Erythroblast (primary cell): Measurements from ENCODE around the gene FGF14.
"Not testable (repeated sequence)": the region's sequence is repeated elsewhere in the genome, so short reads cannot be mapped to it uniquely, and the experiment has no call there.

Source experiments
- DNase-seq, 2 experiments: peaks; one replicate each; lab custom pipeline; 2025; lab: John Stamatoyannopoulos, UW
- GATA1 ChIP-seq: IDR thresholded peaks from 2 replicates; pipeline ENCODE4 v1.6.1; 2011; ENCODE audit warnings: low read depth, mild to moderate bottlenecking, control low read depth, low read length, moderate library complexity
- POLR2A ChIP-seq: IDR thresholded peaks from 2 replicates; pipeline ENCODE4 v1.6.1; 2011; ENCODE audit warnings: mild to moderate bottlenecking, low read length

Gene FGF14

DNA sequence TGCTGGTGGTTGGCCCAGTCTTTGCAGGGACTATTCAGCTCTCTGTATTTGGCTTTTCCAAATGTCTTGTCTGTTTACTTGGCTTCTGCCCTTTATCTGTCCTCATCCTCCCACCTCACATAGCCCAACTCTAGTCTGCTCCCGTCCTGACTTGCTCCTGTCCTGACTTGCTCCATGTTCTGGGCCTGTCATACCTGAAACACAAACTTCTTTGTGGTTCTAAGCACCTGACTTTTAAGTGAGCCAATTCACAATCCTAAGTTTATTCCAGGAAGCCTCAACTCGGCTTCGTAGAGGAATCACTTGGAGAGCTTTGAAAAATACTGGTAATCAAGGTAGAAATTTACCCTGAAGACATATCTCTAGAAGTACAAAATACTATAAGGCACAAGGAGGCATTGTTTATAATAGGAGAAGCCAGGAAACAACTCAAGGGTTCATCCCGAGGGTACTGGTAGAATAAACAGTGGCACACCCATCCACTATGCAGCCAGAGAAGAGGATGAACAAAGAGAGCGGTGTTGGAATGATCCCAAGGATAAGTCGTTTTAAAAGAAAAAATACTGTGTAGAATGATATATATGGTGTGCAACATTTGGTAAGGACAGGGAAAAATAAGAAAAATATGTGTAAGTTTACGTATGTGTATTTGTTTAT, 284.5 kb downstream of the FGF14 start:
- no peak for DNase-seq
- TF ChIP-seq GATA1 (no peak), POLR2A (no peak)

DNA sequence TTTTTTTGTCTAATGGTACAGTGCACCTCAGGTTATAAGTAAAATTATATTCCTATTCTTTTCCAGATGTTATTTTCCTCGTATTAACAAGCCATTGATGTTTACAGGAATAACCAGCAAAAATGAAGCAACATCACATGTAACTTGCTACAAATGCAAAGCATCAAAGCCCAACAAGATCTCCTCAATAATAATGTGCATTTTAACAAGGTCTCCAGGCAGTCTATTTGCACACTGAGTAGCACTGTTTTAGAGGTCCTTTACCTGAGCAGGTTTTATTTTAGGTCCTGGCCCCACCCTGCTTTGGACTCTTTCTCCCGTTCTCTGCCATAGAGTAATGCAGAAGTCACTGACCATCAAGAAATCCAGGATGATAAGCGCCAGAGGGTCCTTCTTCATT, 298.4 kb downstream of the FGF14 start:
- DNase-seq: no peak
- no peak for TF ChIP-seq GATA1
- TF ChIP-seq POLR2A: no peak

DNA sequence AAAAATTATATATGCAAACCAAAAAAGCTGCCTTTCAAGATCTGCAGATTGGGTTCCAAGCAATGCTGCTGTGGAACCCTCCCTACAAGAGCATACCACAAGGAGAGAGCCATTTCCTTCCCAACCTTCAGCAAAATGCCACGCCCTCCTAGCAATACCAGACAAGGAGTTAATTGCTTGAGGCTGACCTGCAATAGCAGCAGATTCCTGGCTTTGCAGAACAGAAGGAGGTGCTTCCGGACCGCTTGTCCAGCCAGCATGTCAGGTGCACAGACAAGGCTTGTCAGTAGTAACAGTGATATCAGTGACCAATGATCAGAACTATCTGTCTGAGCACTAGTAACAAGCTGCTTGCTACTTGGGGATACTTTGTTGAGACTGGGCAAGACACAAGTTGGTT, 301.6 kb downstream of the FGF14 start:
- no peak for DNase-seq
- TF ChIP-seq POLR2A (no peak), GATA1 (no peak)

DNA sequence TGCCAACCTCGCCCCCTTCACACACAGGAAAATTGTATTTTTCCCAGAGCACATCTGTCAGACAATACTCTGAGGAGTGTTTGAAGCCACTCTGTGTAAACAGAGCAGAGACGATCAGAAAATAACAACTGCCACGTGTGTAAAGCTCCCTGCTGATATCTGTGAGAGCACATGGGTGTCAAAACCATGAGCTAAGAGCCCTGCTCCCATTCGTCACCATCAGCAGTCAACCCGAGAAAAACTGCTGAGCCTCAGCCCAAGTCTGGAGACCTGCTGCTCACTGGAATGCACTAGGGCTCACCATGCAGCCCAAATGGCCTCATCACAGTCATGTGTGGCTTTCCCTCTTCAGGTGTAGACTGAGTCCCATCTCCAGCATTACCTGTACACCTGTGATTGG, 304.1 kb downstream of the FGF14 start:
- TF ChIP-seq GATA1 (no peak), POLR2A (no peak)
- no peak for DNase-seq

DNA sequence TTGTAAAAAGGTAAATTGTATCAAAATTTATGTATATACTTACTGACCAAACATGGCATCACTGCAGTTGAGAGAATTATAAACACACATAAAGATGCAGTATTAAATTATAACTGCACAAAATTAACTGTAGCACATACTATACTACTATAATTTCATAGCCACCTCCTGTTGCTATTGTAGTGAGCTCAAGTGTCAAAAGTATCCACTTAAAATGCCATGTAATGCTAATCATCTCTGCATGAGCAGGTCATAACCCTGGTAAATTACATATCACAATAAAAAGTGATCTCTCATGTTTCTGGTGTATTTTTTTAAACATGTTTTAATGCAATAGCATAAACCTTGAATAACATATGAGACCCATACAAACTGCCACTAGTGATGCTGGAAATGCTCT, 308.6 kb downstream of the FGF14 start:
- DNase-seq: not testable (repeated sequence)

DNA sequence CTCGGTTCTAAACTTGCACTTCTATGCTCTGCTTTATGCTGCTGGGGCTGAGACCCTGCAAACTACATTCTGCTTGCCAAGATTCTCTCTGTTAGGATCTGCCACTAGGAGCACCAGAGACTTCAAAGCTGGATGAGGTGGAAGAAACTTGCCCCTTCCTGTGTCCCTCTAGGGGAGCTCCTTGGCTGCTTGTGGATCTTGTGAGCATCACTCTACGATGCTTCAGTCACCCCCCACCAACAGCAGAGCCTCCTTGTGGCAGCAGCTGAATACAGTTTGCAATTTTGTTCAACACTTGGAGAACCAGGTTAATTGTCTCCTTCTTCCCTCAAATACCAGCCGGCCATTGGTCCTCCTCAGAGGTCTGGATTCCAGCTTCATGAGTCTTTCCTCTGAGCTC, 310.6 kb downstream of the FGF14 start:
- TF ChIP-seq POLR2A (no peak), GATA1 (no peak)
- DNase-seq: peak in 1 of 2 experiments; percentile 2

DNA sequence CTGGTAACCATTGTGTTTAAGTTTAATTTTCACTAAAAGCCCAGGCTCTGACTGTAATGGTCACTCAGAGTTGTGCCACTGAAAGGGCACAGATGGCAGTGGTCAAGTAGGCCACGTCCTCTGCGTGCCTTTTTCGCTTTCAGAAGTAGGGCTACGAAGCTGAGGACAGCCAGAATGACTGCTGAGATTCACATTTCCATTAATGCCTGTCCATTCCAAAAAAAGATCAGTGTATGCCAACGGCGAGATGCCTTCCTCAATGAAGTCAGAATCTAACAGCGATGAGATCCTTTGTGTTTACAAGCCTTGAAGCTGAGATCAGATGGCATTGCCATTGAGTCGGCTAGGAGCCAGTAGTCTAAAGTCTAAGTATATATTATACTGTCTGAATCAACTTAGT, 311.3 kb downstream of the FGF14 start:
- no peak for TF ChIP-seq POLR2A
- no peak for TF ChIP-seq GATA1
- no peak for DNase-seq

DNA sequence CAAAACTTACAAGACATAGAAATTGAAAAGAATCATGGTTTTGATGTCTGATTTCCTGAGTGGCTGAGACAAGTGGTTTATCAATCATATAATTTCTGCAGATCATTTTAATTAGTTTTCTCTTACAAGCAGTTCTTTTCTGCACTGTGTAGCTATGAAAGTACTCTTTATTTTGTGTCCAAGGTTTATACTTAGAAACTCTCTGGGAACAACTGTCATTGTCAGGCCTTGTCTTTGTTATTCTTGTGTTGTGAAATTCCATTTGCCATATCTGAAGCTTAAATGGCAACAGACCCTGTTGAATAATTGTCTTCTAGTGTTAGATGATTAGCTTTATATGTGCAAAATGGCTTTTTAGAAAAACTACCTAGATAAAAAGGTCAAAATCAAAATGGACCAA, 312.1 kb downstream of the FGF14 start:
- no peak for TF ChIP-seq POLR2A
- no peak for TF ChIP-seq GATA1
- DNase-seq: no peak

DNA sequence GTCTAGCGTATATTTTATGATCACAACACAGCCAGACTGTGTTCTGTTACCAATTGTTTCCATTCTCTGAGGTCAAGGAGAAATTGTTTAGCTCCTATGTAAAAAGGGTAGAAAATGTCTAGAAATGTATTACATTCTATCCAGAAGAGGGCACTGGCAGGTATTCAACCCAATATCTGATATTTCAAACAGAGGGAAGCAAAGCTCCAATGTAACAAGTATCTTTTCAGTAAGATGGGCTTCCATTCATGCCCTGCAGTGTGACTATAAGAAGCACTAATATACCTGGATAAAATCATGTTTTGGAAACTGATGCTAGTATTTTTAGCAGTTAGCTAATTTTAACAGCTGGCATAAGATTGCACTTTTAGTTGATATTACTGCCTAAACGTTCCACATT, 312.7 kb downstream of the FGF14 start:
- no peak for DNase-seq
- TF ChIP-seq POLR2A (no peak), GATA1 (no peak)

DNA sequence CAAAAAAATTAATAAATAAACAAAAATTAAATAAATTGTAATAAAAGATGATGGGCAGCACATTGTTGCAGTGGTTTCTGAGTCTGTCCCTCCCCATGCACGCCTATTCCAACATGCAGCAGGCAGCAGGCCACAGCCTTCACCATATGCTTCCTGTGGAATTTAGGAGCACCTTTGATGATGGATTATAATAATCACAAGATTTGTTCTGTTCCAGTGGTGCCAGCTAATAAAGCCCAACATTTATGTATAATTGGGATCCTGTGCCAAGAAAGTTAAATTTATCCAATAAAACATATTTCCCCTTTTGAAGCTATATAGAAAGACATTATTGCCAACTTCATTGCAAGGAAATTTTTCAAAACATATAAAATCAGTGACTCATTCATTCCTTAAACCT, 328.6 kb downstream of the FGF14 start:
- no peak for TF ChIP-seq GATA1
- TF ChIP-seq POLR2A: no peak

DNA sequence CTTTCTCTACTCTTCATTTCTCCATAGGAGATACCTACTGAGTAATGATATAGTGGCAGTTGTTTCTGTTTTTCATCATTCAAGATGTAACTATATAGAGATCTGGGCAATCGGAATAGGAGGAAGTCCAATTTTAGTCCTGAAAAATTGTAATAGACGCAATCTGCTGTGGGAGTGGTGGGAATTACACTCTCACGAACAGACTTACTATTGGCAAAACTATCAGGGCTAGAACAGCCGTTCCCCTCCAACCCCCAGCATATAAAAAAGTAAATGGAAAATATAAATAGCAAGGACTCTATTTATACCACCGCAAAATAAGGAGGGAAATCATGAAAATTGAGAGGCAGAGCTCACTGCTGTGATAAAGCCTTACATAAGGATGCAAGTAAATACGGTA, 330.1 kb downstream of the FGF14 start:
- TF ChIP-seq GATA1 (no peak), POLR2A (no peak)
- no peak for DNase-seq

More for the DNA sequence above, 328.6 kb downstream of the FGF14 start:
- no peak for DNase-seq

DNA sequence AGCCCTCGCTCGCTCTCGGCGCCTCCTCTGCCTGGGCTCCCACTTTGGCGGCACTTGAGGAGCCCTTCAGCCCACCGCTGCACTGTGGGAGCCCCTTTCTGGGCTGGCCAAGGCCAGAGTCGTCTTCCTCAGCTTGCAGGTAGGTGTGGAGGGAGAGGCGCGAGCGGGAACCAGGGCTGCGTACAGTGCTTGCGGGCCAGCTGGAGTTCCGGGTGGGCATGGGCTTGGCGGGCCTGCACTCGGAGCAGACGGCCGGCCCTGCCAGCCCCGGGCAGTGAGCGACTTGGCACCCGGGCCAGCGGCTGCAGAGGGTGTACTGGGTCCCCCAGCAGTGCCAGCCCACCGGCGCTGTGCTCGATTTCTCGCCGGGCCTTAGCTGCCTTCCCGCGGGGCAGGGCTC, 333.5 kb downstream of the FGF14 start:
- DNase-seq: not testable (repeated sequence)

DNA sequence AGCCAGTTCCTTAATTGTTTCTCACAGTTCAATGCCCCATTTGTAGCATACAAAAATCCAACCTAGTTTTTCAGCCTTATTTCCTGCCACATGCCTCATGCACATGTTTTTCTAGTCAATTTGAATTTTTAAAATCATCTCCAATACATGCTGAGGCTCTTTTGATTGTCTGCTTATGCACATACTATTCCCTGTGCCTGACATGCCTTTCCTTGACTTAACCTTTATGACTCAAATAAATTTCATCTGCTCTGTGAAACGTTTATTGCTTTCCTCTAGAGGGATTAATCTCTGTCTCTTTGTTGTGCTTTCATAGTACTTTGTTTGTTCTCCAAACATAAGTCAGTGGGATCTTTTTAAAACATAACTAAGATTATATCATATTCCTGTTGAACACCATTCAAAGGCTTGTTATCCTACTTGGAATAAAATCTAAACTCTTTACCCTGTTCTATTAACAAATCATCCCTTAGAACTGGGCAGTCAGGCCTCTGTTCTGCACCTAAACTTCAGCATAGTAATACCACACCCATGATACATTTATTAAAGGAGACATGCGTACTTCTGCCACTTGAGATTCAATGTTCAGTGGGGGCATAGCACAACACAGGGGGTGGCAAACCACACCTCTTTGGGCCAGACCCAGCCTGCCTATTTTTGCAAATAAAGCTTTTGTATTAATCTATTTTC, 346.6 kb downstream of the FGF14 start:
- DNase-seq: no peak
- no peak for TF ChIP-seq GATA1
- no peak for TF ChIP-seq POLR2A

DNA sequence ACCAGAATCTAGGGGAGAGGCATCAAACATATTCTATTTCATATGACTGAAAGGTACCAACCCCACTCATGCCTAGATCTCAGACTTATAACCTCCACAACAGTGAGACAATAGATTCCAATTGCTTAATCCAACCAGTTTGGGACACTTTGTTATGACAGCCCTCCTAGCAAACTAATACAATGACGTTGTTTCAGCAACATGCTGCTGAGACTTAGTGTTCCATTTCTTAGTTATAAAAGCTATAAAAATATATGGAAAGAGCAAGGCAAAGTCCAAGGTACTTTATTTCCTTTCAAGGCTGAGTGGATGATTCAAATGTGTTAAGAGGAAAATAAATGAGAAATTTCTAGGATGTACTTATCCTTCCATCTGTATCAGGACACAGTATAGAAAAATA, 352.0 kb downstream of the FGF14 start:
- no peak for TF ChIP-seq GATA1
- no peak for TF ChIP-seq POLR2A
- no peak for DNase-seq

DNA sequence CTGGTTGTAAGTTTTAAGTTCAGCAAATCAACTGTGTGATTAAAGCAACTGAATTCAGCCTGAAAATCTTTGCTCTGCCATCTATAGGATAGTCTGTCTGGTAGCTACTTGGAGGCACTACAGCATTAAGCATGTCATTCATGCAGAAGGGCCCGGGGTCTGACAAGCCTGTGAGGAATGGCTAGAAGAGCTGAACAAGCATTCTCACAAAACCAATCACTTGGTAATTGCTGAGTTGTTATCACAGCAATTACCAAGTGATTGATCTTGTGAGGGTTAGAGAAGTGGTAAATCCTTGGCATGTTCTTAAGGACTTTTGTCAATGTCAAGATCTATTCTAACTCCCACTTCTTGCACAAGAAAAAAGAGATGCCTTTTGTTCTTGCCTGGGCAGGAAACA, 356.1 kb downstream of the FGF14 start:
- DNase-seq: no peak
- TF ChIP-seq GATA1: no peak
- no peak for TF ChIP-seq POLR2A
